AML-193 (cell line): ENCODE data around the gene LRBA.

Source experiments
- DNase-seq, 2 experiments: peaks; one replicate each; lab custom pipeline; 2025; lab: John Stamatoyannopoulos, UW

Gene LRBA

GRCh38 chr4:150322646-150323045 lies 692.4 kb downstream of the LRBA start:
- DNase-seq = no peak

GRCh38 chr4:150321113-150321512 lies 694.0 kb downstream of the LRBA start:
- DNase-seq = no peak

GRCh38 chr4:150318971-150319370 lies 696.1 kb downstream of the LRBA start:
- no peak for DNase-seq

- no peak for DNase-seq
These were observed 696.6 kb downstream of the LRBA start for GRCh38 chr4:150318527-150318926.

- DNase-seq = peak; percentile 13 to 25
These were observed 698.5 kb downstream of the LRBA start for GRCh38 chr4:150316332-150317205.

GRCh38 chr4:150315691-150316090 lies 699.4 kb downstream of the LRBA start:
- no peak for DNase-seq

GRCh38 chr4:150315175-150315574 lies 699.9 kb downstream of the LRBA start:
- DNase-seq = no peak

- no peak for DNase-seq
These were observed 701.1 kb downstream of the LRBA start for GRCh38 chr4:150314031-150314430.

GRCh38 chr4:150310159-150310895 lies 704.8 kb downstream of the LRBA start:
- DNase-seq = no peak

GRCh38 chr4:150308824-150309472 lies 706.1 kb downstream of the LRBA start:
- DNase-seq = no peak

- DNase-seq = no peak
These were observed 708.4 kb downstream of the LRBA start for GRCh38 chr4:150306719-150307118.

GRCh38 chr4:150305995-150306394 lies 709.1 kb downstream of the LRBA start:
- DNase-seq = no peak

GRCh38 chr4:150302553-150302952 lies 712.5 kb downstream of the LRBA start:
- DNase-seq = peak; percentile 76 to 80

GRCh38 chr4:150299816-150300215 lies 715.3 kb downstream of the LRBA start:
- no peak for DNase-seq

GRCh38 chr4:150297861-150298474 lies 717.1 kb downstream of the LRBA start:
- DNase-seq = peak; percentile 32 to 48

- DNase-seq = no peak
These were observed 725.2 kb downstream of the LRBA start for GRCh38 chr4:150289881-150290280.

- DNase-seq = no peak
These were observed 725.9 kb downstream of the LRBA start for GRCh38 chr4:150289198-150289597.

- no peak for DNase-seq
These were observed 728.4 kb downstream of the LRBA start for GRCh38 chr4:150286656-150287055.

GRCh38 chr4:150283689-150284088 lies 731.4 kb downstream of the LRBA start:
- no peak for DNase-seq

GRCh38 chr4:150280975-150281374 lies 734.1 kb downstream of the LRBA start:
- DNase-seq = no peak

- DNase-seq = peak; percentile 46 to 57
These were observed 734.8 kb downstream of the LRBA start for GRCh38 chr4:150280081-150280895.
